Lung (tissue), 12 donors: Measurements from ENCODE around the gene GRM5. TPM values are rescaled to one million over a fixed set of nuclear protein-coding genes. Genes with fewer than 3 reads are reported as not detected.
A peak's percentile ranks its signal among the peaks of the same experiment; 100 is the strongest.
"Not testable (repeated sequence)": the region's sequence is repeated elsewhere in the genome, so short reads cannot be mapped to it uniquely, and the experiment has no call there.

Experiments used
- ATAC-seq: fragments of 200-7000 bp; cut with Tn5 transposase; one replicate; pipeline ENCODE4 v1.9.1; 2020; ENCODE audit warnings: moderate number of reproducible peaks; ENCODE audit not compliant: insufficient read depth, low FRiP score
- DNase-seq, 3 donors: peaks; one replicate each; pipeline ENCODE4 v3.0.0-alpha.2; 2013 to 2017
- H3K27ac ChIP-seq, 2 donors: one replicate each; pipeline ENCODE4 v1.5.1; 2013; ENCODE audit warnings: mild to moderate bottlenecking in 2 of 2, moderate library complexity in 2 of 2, control low read depth in 1 of 2, inconsistent platforms in 1 of 2, low read depth in 1 of 2, low read length in 1 of 2
- H3K27me3 ChIP-seq, 3 donors: one replicate each; pipeline ENCODE4 v1.5.1; 2013; ENCODE audit warnings: low read length in 2 of 3; ENCODE audit not compliant: control insufficient read depth in 3 of 3, insufficient read depth in 3 of 3
- H3K36me3 ChIP-seq, 4 donors: one replicate each; pipeline ENCODE4 v1.5.1; 2013; ENCODE audit warnings: low read length in 4 of 4, mild to moderate bottlenecking in 1 of 4, moderate library complexity in 1 of 4; ENCODE audit not compliant: control insufficient read depth in 4 of 4, insufficient read depth in 4 of 4
- H3K4me1 ChIP-seq, 5 donors: one replicate each; pipeline ENCODE4 v1.5.1; 2013; ENCODE audit warnings: low read length in 5 of 5, mild to moderate bottlenecking in 2 of 5, moderate library complexity in 1 of 5; ENCODE audit not compliant: control insufficient read depth in 5 of 5, insufficient read depth in 5 of 5
- H3K4me3 ChIP-seq: one replicate; pipeline ENCODE4 v1.5.1; 2013; ENCODE audit warnings: mild to moderate bottlenecking, control low read depth, moderate library complexity
- H3K9ac ChIP-seq, 2 donors: one replicate each; pipeline ENCODE4 v1.5.1; 2013; ENCODE audit warnings: low read length in 2 of 2, control low read depth in 1 of 2; ENCODE audit not compliant: insufficient read depth in 1 of 2
- H3K9me3 ChIP-seq, 4 donors: one replicate each; pipeline ENCODE4 v1.5.1; 2013; ENCODE audit warnings: low read length in 3 of 4, mild to moderate bottlenecking in 1 of 4, moderate library complexity in 1 of 4; ENCODE audit not compliant: control insufficient read depth in 4 of 4, insufficient read depth in 3 of 4
- WGBS, 2 donors: extraction: QIAGEN DNeasy Blood & Tissue Kit; methylation state at CpG; one replicate each; pipeline ENCODE4 v1.1.7; 2013; 5-methylcytosine and 5-hydroxymethylcytosine counted together
- polyA plus RNA-seq, 2 donors: library from polyadenylated mRNA; stranded (reverse); fragments of 200-250 nt; gene quantifications; one replicate each; pipeline ENCODE4 v1.2.1, GENCODE V29; 2013
- total RNA-seq, 2 donors: library from RNA; depleted of rRNA in 1 of 2; stranded (reverse); fragments of >200 nt in 1 of 2; gene quantifications; one replicate each; pipeline ENCODE4 v1.2.1, GENCODE V29; 2014 to 2021
- TF ChIP-seq, protein P1 (sequence below): IDR thresholded peaks from 2 replicates; pipeline ENCODE4 v1.5.1; 2012; ENCODE audit warnings: mild to moderate bottlenecking; ENCODE audit errors: control extremely low read depth, extremely low read depth
- donor health status: control.
- donor health status: control.
- donor health status: Bipolar disorder and iron deficiency.
- donor health status: healthy.
- donor health status: DM: yes; HTN: yes; CAD: no.

The GRM5 gene
- total and polyA plus RNA-seq, 4 donors: 0.02 to 1.2 (median 0.35) TPM

DNA sequence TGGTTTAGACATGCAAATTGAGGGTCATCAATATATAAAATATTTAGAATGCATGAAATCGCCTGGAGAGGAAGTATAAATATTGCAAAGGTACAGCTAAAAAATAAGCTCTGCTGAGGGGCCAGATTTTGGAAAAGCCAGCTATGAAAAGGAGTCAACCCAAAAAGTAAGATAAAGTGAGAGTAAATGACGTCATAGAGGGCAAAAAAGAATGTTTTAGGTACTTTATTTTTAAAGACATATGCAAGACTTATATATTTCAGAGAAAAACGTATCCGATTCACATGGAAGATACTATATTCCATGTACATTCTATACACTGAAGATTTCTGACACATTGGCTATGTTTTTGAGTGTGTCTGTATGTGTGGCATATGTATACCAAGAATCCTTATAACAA lies 13.6 kb downstream of the GRM5 start:
- Histone ChIP-seq H3K9me3 (no peaks in the 10 kb centered on the region), H3K4me3 (no peak overlapping the region), H3K27ac (no peak overlapping the region), H3K9ac (no peak overlapping the region), H3K36me3 (no peaks in the 10 kb centered on the region), H3K4me1 (peaks cover 0 to 5% (median 0%) of the 10 kb centered on the region in 5 donors), H3K27me3 (no peaks in the 10 kb centered on the region)
- 72 to 84% methylated on average over 4 of the region's 4 CpGs for WGBS, 2 donors
- ATAC-seq (no peak), DNase-seq (peak in 1 of 3 donors; percentile 2)
- TF ChIP-seq, protein P1, sequence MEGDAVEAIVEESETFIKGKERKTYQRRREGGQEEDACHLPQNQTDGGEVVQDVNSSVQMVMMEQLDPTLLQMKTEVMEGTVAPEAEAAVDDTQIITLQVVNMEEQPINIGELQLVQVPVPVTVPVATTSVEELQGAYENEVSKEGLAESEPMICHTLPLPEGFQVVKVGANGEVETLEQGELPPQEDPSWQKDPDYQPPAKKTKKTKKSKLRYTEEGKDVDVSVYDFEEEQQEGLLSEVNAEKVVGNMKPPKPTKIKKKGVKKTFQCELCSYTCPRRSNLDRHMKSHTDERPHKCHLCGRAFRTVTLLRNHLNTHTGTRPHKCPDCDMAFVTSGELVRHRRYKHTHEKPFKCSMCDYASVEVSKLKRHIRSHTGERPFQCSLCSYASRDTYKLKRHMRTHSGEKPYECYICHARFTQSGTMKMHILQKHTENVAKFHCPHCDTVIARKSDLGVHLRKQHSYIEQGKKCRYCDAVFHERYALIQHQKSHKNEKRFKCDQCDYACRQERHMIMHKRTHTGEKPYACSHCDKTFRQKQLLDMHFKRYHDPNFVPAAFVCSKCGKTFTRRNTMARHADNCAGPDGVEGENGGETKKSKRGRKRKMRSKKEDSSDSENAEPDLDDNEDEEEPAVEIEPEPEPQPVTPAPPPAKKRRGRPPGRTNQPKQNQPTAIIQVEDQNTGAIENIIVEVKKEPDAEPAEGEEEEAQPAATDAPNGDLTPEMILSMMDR: no peak

DNA sequence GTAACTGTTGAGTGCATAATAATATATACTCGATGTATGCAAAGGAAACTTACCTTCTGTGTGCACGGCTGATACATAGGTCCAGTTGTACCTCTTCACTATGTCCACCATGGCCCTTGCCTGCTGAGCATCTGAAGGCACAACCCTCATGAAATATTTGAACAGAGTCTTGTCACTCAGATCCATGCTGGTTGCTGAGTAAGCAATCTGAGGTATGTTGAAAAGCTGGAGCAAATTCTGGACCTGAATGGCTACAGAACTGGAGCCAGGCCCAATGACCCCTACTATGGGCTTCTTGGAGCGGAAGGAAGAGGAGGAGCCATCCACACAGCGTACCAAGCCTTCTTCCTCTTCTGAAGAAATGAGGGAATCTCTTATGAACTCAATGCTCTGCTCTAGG lies 18.6 kb downstream of the GRM5 start:
- H3K4me1 ChIP-seq, H3K27ac ChIP-seq, H3K36me3 ChIP-seq, H3K27me3 ChIP-seq, H3K9ac ChIP-seq, ATAC-seq, H3K4me3 ChIP-seq, H3K9me3 ChIP-seq, DNase-seq: not testable (repeated sequence)
- WGBS, 2 donors: 83% methylated on average over 4 of the region's 4 CpGs

DNA sequence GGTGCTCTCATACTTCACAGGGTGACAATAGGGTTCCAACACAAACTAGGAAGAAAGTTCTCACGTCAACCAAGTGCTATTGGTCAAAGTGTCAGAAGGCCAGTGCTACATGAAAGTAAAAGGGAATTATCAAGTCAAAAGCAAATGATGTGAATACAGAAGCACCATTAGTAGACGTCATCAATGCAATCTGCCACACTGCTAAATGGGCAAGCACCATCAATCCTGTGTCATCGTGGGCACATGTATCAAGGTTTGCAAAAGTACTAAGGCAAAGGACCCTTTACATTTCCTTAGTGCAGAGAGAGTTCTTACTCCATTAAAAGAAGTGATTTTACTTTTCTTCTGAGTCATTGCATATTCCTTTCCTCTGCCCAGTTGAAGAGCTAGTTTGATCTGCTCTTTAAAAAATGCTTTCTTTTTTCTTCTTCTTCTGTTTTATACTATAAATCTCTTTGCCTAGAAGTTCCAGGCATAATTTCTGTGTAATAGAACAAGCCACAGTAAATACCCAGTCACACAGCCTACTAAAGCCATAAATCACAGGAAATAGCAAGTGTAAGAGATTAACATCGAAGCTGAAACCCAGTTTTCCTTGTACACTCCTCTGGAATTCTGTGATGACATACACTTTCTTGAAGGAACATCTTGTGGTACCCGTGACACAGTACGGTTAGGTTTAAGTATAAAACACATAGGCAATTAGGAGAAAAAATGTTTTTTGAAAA lies 21.8 kb downstream of the GRM5 start:
- H3K27ac ChIP-seq, DNase-seq, H3K9me3 ChIP-seq, ATAC-seq, H3K36me3 ChIP-seq, H3K27me3 ChIP-seq, H3K9ac ChIP-seq, H3K4me3 ChIP-seq, H3K4me1 ChIP-seq: not testable (repeated sequence)
- 76 to 78% methylated on average over 6 of the region's 6 CpGs for WGBS, 2 donors

DNA sequence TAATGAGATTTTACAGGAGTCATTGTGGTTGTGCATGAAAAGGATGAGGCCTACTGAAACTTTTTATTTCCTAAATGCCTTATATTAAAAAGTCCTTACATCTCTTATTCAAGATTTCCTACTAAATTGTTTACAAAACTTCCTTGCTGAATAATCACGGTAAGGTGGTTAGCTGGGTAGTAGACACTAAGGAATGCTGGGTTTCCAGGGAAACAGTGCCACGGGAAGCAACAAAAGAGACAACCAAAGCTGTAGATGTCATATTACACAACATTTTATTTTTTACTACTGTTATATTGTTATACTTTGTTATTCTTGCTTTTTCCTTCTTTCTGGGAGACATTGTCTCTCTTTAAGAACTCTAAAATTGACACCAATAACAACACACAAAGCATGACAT lies 36.1 kb downstream of the GRM5 start:
- H3K4me3 ChIP-seq, H3K9me3 ChIP-seq, H3K36me3 ChIP-seq, H3K4me1 ChIP-seq, DNase-seq, H3K9ac ChIP-seq, H3K27me3 ChIP-seq, H3K27ac ChIP-seq, ATAC-seq: not testable (repeated sequence)
- 80 to 83% methylated on average over 2 of the region's 2 CpGs for WGBS, 2 donors

DNA sequence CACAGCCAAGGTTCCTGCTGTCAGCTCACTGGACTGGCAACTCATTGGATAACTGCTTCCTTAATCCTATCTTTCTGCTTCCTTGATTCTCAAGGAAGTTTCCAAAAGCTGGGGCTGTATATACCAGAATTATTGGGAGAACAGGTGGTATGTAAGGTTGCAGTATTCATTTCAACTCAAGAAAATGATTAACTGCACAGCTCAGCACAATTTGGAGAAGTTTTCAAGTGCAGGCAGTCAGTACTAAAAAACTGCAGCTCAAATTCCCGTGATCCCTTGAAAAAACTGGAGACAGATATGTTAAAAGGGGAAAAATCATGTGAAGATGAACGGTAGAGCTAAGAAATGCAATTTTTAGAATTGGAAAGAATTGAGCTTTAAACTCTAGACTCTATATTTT lies 44.4 kb downstream of the GRM5 start:
- H3K36me3 ChIP-seq: no peaks in the 10 kb centered on the region
- no peak for ATAC-seq
- H3K9ac ChIP-seq: no peak overlapping the region
- no peaks in the 10 kb centered on the region for H3K27me3 ChIP-seq
- H3K9me3 ChIP-seq: no peaks in the 10 kb centered on the region
- TF ChIP-seq, protein P1: no peak
- no peak overlapping the region for H3K4me3 ChIP-seq
- DNase-seq: no peak
- no peak overlapping the region for H3K27ac ChIP-seq
- 67 to 75% methylated on average over 2 of the region's 2 CpGs for WGBS, 2 donors
- H3K4me1 ChIP-seq: no peaks in the 10 kb centered on the region

DNA sequence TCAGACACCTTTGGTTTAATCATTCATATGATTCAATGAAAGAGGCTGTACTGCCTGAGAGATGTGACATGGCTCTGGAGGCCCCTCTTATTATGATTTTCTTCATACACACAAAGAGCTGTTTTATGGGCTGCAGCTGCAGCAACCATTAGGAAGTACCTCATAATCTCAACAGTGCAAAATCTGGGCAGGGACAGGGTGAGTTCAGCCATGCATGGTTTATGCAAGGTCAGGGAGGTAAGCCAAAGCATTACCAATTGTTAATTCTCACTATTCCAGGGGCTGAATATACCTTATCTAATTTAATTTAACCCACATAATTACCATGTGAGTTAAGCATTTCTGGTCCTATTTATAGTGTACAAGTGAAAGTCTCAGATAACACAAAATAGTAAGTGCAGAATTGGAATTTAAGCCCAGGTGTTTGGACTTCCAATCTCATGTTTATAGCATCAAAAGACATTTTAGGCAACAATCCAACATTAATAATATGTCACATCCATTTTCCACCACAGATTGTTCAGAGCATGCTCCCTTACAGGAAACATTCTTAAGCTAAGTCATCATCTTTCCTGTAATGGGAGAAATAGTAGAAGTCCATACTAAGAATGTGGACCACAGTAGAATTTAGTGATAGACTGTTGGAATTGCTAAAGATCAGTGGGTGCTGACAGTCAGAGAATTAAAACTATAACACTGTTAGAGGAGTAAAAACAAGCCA lies 45.8 kb downstream of the GRM5 start:
- H3K27ac ChIP-seq, H3K9me3 ChIP-seq, H3K36me3 ChIP-seq, H3K4me1 ChIP-seq, H3K9ac ChIP-seq, ATAC-seq, H3K4me3 ChIP-seq, H3K27me3 ChIP-seq: not testable (repeated sequence)
- peak in 1 of 3 donors; percentile 5 for DNase-seq
